A673 (cell line): ENCODE results near the gene CXorf38. TPM values are rescaled to one million over a fixed set of nuclear protein-coding genes. Genes with fewer than 3 reads are reported as not detected.

Experiments used
- BruUV-seq: library from RNA; stranded (reverse); fragments of 400-500 nt; replicated peaks from 2 replicates; lab custom pipeline; 2021; lab: Mats Ljungman, UMichigan
- CTCF ChIA-PET: fragments of 300-600 bp; sonication (Branson Sonifier 250); formaldehyde crosslinking; loops from one replicate; lab custom pipeline; 2022; ENCODE audit warnings: antibody characterized with exemption; lab: Charles Lee
- POLR2A ChIA-PET: fragments of 300-600 bp; sonication (Branson Sonifier 250); formaldehyde crosslinking; loops from one replicate; lab custom pipeline; 2022; ENCODE audit warnings: antibody characterized with exemption; ENCODE audit not compliant: low non-redundant PET; lab: Charles Lee
- DNase-seq: peaks from one replicate; pipeline ENCODE4 v3.0.0-alpha.2; 2015; ENCODE audit warnings: low spot score
- H3K27ac ChIP-seq: fragments of 200-600 bp; sonication (generic); 2 replicates; pipeline ENCODE4 v1.5.1; 2016; ENCODE audit warnings: mixed run types, low read depth, mild to moderate bottlenecking, mixed read lengths, antibody characterized with exemption, low read length; ENCODE audit not compliant: poor library complexity, severe bottlenecking
- H3K27me3 ChIP-seq: fragments of 200-600 bp; sonication (generic); replicated peaks from 2 replicates; pipeline ENCODE4 v1.6.1; 2017; ENCODE audit warnings: mixed run types, low read depth, mild to moderate bottlenecking, mixed read lengths, antibody characterized with exemption, low read length; ENCODE audit not compliant: insufficient read depth, poor library complexity
- H3K36me3 ChIP-seq: fragments of 200-600 bp; sonication (generic); 2 replicates; pipeline ENCODE4 v1.6.1; 2016; ENCODE audit warnings: mixed run types, mild to moderate bottlenecking, mixed read lengths, antibody characterized with exemption, low read length; ENCODE audit not compliant: insufficient read depth, poor library complexity, severe bottlenecking
- H3K4me1 ChIP-seq: fragments of 200-600 bp; sonication (generic); 2 replicates; pipeline ENCODE4 v1.6.1; 2017; ENCODE audit warnings: mixed run types, mild to moderate bottlenecking, mixed read lengths, antibody characterized with exemption, low read length; ENCODE audit not compliant: insufficient read depth, poor library complexity, severe bottlenecking
- H3K4me3 ChIP-seq: fragments of 200-600 bp; sonication (generic); 2 replicates; pipeline ENCODE4 v1.5.1; 2016; ENCODE audit warnings: low read depth, mixed run types, mild to moderate bottlenecking, mixed read lengths, low read length; ENCODE audit not compliant: poor library complexity, severe bottlenecking
- H3K9me3 ChIP-seq: fragments of 200-600 bp; sonication (generic); 2 replicates; pipeline ENCODE4 v1.6.1; 2016; ENCODE audit warnings: mixed run types, low read depth, mild to moderate bottlenecking, mixed read lengths, antibody characterized with exemption, low read length; ENCODE audit not compliant: poor library complexity, severe bottlenecking
- CTCF ChIP-seq: fragments of 300-800, 200-600 bp; sonication (generic); conservative IDR thresholded peaks from 2 replicates; pipeline ENCODE4 v1.5.1; 2017; ENCODE audit warnings: low read depth, mild to moderate bottlenecking, antibody characterized with exemption, low read length, moderate library complexity, mixed read lengths
- EZH2 ChIP-seq: fragments of 200-600 bp; sonication (generic); IDR thresholded peaks from 2 replicates; pipeline ENCODE4 v1.6.1; 2017; ENCODE audit warnings: borderline replicate concordance, low read depth, mild to moderate bottlenecking, mixed read lengths, antibody characterized with exemption, low read length; ENCODE audit not compliant: poor library complexity, severe bottlenecking
- intact Hi-C: fragments of 100-400 bp; cut with micrococcal nuclease; formaldehyde crosslinking; loops from one replicate; pipeline ENCODE4 v1.10.0; 2022; ENCODE audit not compliant: unreplicated experiment
- total RNA-seq: library from RNA; stranded (reverse); gene quantifications from 2 replicates; pipeline ENCODE4 v1.2.3, GENCODE V29; 2021

Gene CXorf38
- total RNA-seq, 1 experiment from 2014 or later, result 8.1 TPM

GRCh38 chrX:40653535-40653934, 6.2 kb upstream of the CXorf38 start:
- CTCF ChIA-PET, result no interaction called here
- TF ChIP-seq CTCF, result no peak
- TF ChIP-seq EZH2, result no peak
- Histone ChIP-seq H3K4me1 (no peaks in the 10 kb centered on the region), H3K27ac (no peak overlapping the region), H3K36me3 (peaks cover 6% of the 10 kb centered on the region), H3K9me3 (no peaks in the 10 kb centered on the region), H3K27me3 (no peaks in the 10 kb centered on the region), H3K4me3 (no peak overlapping the region)
- no TSS peak for BruUV-seq
- intact Hi-C loops, result no loop called here
- POLR2A ChIA-PET, result no interaction called here
- DNase-seq, result no peak

GRCh38 chrX:40652664-40653063, 5.3 kb upstream of the CXorf38 start:
- ChIA-PET CTCF (interaction anchor here (1.3 to 1.5 kb wide), 2 partner anchors 108 to 462 kb away, joined by 9 to 11 read pairs; no protein-coding TSS in a partner anchor), POLR2A (no interaction called here)
- intact Hi-C loops, result no loop called here
- Histone ChIP-seq H3K4me1 (no peaks in the 10 kb centered on the region), H3K4me3 (no peak overlapping the region), H3K36me3 (peaks cover 6% of the 10 kb centered on the region), H3K9me3 (no peaks in the 10 kb centered on the region), H3K27ac (no peak overlapping the region), H3K27me3 (no peaks in the 10 kb centered on the region)
- BruUV-seq, result no TSS peak
- DNase-seq, result no peak
- no peak for TF ChIP-seq EZH2
- TF ChIP-seq CTCF, result no peak

- no TSS peak for BruUV-seq
- no peak overlapping the region for H3K27ac ChIP-seq
- ChIA-PET POLR2A (interaction anchor here (0.5 to 0.7 kb wide), 3 partner anchors 464 to 666 kb away, joined by 3 to 4 read pairs (median 3); no protein-coding TSS in a partner anchor), CTCF (interaction anchor here (0.6 to 1.7 kb wide), 6 partner anchors 79 to 528 kb away, joined by 3 to 15 read pairs (median 7); no protein-coding TSS in a partner anchor)
- no peaks in the 10 kb centered on the region for H3K9me3 ChIP-seq
- intact Hi-C loops, result loop anchor here (1.0 to 2.0 kb wide), 2 partner anchors 143 to 464 kb away; no protein-coding TSS in a partner anchor
- peak; percentile 73 for DNase-seq
- H3K36me3 ChIP-seq, result peaks cover 6% of the 10 kb centered on the region
- no peaks in the 10 kb centered on the region for H3K27me3 ChIP-seq
- TF ChIP-seq CTCF (peak; percentile 77), EZH2 (no peak)
- no peaks in the 10 kb centered on the region for H3K4me1 ChIP-seq
- no peak overlapping the region for H3K4me3 ChIP-seq
Measured at GRCh38 chrX:40651620-40652223, 4.4 kb upstream of the CXorf38 start.
